HepG2 (cell line): ENCODE data around the gene STATH. TPM values are rescaled to one million over a fixed set of nuclear protein-coding genes. Genes with fewer than 3 reads are reported as not detected.

Experiments
- DPF2 ChIP-seq: sonication (generic); formaldehyde crosslinking; IDR thresholded peaks from 2 replicates; pipeline ENCODE4 v1.4.0; 2020; ENCODE audit warnings: mild to moderate bottlenecking, low read depth, missing genetic modification reagents, borderline replicate concordance
- JUND ChIP-seq: sonication (generic); formaldehyde crosslinking; IDR thresholded peaks from 2 replicates; pipeline ENCODE4 v1.8.0; 2022; ENCODE audit warnings: mild to moderate bottlenecking, missing genetic modification reagents
- NFRKB ChIP-seq: fragments of 450-650 bp; IDR thresholded peaks from 2 replicates; pipeline ENCODE4 v1.6.1; 2017
- PHF21A ChIP-seq: sonication (generic); formaldehyde crosslinking; IDR thresholded peaks from 2 replicates; pipeline ENCODE4 v1.5.0; 2020; ENCODE audit warnings: mild to moderate bottlenecking, missing genetic modification reagents
- PHF5A ChIP-seq: IDR thresholded peaks from one replicate; pipeline ENCODE4 v1.6.1; 2018; ENCODE audit warnings: low read depth, missing genetic modification reagents; ENCODE audit not compliant: unreplicated experiment
- RARA ChIP-seq: IDR thresholded peaks from 2 replicates; pipeline ENCODE4 v1.6.1; 2016; ENCODE audit warnings: missing genetic modification reagents, missing compliant biosample characterization
- SOX13 ChIP-seq, 3 experiments: fragments of 450-650 bp in 1 of 3; sonication (generic) in 1 of 3; formaldehyde crosslinking in 1 of 3; IDR thresholded peaks in 2 of 3; conservative IDR thresholded peaks in 1 of 3; 2 replicates each; pipeline versions ENCODE4 v1.5.0 to v1.6.1; 2016 to 2020; ENCODE audit warnings: antibody characterized with exemption in 1 of 3, mild to moderate bottlenecking in 1 of 3, missing compliant biosample characterization in 1 of 3, missing genetic modification reagents in 1 of 3, moderate library complexity in 1 of 3
- ZNF558 ChIP-seq: sonication (generic); formaldehyde crosslinking; IDR thresholded peaks from 2 replicates; pipeline ENCODE4 v1.9.0; 2022; ENCODE audit warnings: mild to moderate bottlenecking, missing genetic modification reagents, borderline replicate concordance
- ZNF773 ChIP-seq: sonication (generic); formaldehyde crosslinking; IDR thresholded peaks from 2 replicates; pipeline ENCODE4 v1.4.0; 2020; ENCODE audit warnings: missing genetic modification reagents, borderline replicate concordance
- ZNF83 ChIP-seq: sonication (generic); formaldehyde crosslinking; IDR thresholded peaks from 2 replicates; pipeline ENCODE4 v1.4.0; 2020; ENCODE audit warnings: missing genetic modification reagents, mild to moderate bottlenecking, borderline replicate concordance
- polyA plus RNA-seq, 8 experiments: library from polyadenylated mRNA; depleted of rRNA in 3 of 8; stranded (reverse) in 7 of 8; unstranded in 1 of 8; fragments of >200 nt; fragmentation: Illumina TruSeq in 4 of 8; extraction: Trizol in 4 of 8; gene quantifications; 2 replicates each; pipeline versions ENCODE4 v1.2.1 to v1.2.3, GENCODE V29; 2011 to 2016; ENCODE audit warnings: low read depth in 4 of 8, missing spikeins in 1 of 8, mixed read lengths in 1 of 8; ENCODE audit not compliant: insufficient read depth in 1 of 8
- total RNA-seq, 5 experiments: library from RNA; depleted of rRNA; stranded (reverse); fragments of >200 nt; fragmentation: Illumina TruSeq; extraction: Trizol; gene quantifications; 2 replicates each; pipeline ENCODE4 v1.2.3, GENCODE V29; 2016; ENCODE audit warnings: low read depth in 1 of 5
- TF ChIP-seq, protein P1 (sequence below): sonication (generic); formaldehyde crosslinking; IDR thresholded peaks from 2 replicates; pipeline ENCODE4 v1.4.0; 2020; ENCODE audit warnings: low read depth, missing genetic modification reagents
- TF ChIP-seq, protein P2 (sequence below): sonication (generic); formaldehyde crosslinking; IDR thresholded peaks from 2 replicates; pipeline ENCODE4 v1.5.0; 2020; ENCODE audit warnings: mild to moderate bottlenecking, missing genetic modification reagents, borderline replicate concordance
- TF ChIP-seq, protein P3 (sequence below): sonication (generic); formaldehyde crosslinking; IDR thresholded peaks from 2 replicates; pipeline ENCODE4 v1.4.0; 2020; ENCODE audit warnings: missing genetic modification reagents
- TF ChIP-seq, protein P4 (sequence below): sonication (generic); formaldehyde crosslinking; IDR thresholded peaks from 2 replicates; pipeline ENCODE4 v1.4.0; 2020; ENCODE audit warnings: missing genetic modification reagents
- TF ChIP-seq, protein P5 (sequence below): sonication (generic); formaldehyde crosslinking; IDR thresholded peaks from 2 replicates; pipeline ENCODE4 v1.4.0; 2020; ENCODE audit warnings: missing genetic modification reagents; ENCODE audit errors: not compliant biosample characterization
- TF ChIP-seq, protein P6 (sequence below): sonication (generic); formaldehyde crosslinking; IDR thresholded peaks from 2 replicates; pipeline ENCODE4 v1.8.1; 2023; ENCODE audit warnings: missing genetic modification reagents, mild to moderate bottlenecking, borderline replicate concordance

STATH gene
- total and polyA plus RNA-seq, 2 of the 13 experiments (the other 11 are each of a cell fraction or from before 2014, with no cell fraction given): not detected

DNA sequence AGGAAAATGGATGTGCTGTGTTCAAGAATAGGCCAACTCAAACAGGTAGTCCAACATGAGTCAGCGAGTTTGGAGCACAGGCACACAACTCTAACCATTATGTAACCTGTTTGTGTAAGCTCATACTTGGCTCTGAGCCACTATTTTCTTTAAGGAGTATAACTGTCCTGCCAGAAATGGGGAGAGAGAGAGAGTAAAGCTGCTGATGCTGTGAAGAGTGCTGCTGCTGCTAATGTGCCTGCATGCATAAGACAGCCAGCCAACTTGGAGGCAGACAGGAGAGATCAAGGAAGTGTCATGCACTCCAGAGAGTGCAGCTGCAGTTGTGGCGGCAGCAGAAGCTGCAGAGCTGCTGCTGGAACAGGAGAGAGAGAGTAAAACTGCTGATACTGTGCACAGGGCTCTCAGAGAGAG is 11.7 kb upstream of the STATH start (continued):
- TF ChIP-seq, protein P1, sequence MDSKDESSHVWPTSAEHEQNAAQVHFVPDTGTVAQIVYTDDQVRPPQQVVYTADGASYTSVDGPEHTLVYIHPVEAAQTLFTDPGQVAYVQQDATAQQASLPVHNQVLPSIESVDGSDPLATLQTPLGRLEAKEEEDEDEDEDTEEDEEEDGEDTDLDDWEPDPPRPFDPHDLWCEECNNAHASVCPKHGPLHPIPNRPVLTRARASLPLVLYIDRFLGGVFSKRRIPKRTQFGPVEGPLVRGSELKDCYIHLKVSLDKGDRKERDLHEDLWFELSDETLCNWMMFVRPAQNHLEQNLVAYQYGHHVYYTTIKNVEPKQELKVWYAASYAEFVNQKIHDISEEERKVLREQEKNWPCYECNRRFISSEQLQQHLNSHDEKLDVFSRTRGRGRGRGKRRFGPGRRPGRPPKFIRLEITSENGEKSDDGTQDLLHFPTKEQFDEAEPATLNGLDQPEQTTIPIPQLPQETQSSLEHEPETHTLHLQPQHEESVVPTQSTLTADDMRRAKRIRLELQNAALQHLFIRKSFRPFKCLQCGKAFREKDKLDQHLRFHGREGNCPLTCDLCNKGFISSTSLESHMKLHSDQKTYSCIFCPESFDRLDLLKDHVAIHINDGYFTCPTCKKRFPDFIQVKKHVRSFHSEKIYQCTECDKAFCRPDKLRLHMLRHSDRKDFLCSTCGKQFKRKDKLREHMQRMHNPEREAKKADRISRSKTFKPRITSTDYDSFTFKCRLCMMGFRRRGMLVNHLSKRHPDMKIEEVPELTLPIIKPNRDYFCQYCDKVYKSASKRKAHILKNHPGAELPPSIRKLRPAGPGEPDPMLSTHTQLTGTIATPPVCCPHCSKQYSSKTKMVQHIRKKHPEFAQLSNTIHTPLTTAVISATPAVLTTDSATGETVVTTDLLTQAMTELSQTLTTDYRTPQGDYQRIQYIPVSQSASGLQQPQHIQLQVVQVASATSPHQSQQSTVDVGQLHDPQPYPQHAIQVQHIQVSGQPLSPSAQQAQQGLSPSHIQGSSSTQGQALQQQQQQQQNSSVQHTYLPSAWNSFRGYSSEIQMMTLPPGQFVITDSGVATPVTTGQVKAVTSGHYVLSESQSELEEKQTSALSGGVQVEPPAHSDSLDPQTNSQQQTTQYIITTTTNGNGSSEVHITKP (CRISPR knock-in tag): no peak
- TF ChIP-seq ZNF558 (CRISPR knock-in tag) (no peak), DPF2 (CRISPR knock-in tag) (0 out of 2 replicates have a peak, but pooled peaks have one; percentile 27), PHF21A (CRISPR knock-in tag) (no peak), SOX13 (IDR thresholded peaks at IDR 0.05) (no peak), SOX13 (CRISPR knock-in tag; conservative IDR thresholded peaks at IDR 0.05 in 1 of 2, IDR thresholded peaks at IDR 0.05 in 1 of 2) (peak in 1 of 2 experiments; percentile 68; a peak in 2 of 4 replicates), NFRKB (no peak), JUND (CRISPR knock-in tag) (peak; percentile 47; the same call in 1 of the 2 replicates), ZNF83 (CRISPR knock-in tag) (no peak), ZNF773 (CRISPR knock-in tag) (no peak), RARA (0 out of 2 replicates have a peak, but pooled peaks have one; percentile 48), PHF5A (no peak)
- TF ChIP-seq, protein P2, sequence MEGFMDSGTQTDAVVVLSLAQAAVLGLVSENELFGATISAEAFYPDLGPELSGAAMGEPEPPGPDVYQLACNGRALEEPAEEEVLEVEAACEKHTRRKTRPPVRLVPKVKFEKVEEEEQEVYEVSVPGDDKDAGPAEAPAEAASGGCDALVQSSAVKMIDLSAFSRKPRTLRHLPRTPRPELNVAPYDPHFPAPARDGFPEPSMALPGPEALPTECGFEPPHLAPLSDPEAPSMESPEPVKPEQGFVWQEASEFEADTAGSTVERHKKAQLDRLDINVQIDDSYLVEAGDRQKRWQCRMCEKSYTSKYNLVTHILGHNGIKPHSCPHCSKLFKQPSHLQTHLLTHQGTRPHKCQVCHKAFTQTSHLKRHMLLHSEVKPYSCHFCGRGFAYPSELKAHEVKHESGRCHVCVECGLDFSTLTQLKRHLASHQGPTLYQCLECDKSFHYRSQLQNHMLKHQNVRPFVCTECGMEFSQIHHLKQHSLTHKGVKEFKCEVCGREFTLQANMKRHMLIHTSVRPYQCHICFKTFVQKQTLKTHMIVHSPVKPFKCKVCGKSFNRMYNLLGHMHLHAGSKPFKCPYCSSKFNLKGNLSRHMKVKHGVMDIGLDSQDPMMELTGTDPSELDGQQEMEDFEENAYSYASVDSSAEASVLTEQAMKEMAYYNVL (CRISPR knock-in tag): no peak
- TF ChIP-seq, protein P3, sequence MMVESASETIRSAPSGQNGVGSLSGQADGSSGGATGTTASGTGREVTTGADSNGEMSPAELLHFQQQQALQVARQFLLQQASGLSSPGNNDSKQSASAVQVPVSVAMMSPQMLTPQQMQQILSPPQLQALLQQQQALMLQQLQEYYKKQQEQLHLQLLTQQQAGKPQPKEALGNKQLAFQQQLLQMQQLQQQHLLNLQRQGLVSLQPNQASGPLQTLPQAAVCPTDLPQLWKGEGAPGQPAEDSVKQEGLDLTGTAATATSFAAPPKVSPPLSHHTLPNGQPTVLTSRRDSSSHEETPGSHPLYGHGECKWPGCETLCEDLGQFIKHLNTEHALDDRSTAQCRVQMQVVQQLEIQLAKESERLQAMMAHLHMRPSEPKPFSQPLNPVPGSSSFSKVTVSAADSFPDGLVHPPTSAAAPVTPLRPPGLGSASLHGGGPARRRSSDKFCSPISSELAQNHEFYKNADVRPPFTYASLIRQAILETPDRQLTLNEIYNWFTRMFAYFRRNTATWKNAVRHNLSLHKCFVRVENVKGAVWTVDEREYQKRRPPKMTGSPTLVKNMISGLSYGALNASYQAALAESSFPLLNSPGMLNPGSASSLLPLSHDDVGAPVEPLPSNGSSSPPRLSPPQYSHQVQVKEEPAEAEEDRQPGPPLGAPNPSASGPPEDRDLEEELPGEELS (CRISPR knock-in tag): peak; percentile 62
- TF ChIP-seq, protein P4, sequence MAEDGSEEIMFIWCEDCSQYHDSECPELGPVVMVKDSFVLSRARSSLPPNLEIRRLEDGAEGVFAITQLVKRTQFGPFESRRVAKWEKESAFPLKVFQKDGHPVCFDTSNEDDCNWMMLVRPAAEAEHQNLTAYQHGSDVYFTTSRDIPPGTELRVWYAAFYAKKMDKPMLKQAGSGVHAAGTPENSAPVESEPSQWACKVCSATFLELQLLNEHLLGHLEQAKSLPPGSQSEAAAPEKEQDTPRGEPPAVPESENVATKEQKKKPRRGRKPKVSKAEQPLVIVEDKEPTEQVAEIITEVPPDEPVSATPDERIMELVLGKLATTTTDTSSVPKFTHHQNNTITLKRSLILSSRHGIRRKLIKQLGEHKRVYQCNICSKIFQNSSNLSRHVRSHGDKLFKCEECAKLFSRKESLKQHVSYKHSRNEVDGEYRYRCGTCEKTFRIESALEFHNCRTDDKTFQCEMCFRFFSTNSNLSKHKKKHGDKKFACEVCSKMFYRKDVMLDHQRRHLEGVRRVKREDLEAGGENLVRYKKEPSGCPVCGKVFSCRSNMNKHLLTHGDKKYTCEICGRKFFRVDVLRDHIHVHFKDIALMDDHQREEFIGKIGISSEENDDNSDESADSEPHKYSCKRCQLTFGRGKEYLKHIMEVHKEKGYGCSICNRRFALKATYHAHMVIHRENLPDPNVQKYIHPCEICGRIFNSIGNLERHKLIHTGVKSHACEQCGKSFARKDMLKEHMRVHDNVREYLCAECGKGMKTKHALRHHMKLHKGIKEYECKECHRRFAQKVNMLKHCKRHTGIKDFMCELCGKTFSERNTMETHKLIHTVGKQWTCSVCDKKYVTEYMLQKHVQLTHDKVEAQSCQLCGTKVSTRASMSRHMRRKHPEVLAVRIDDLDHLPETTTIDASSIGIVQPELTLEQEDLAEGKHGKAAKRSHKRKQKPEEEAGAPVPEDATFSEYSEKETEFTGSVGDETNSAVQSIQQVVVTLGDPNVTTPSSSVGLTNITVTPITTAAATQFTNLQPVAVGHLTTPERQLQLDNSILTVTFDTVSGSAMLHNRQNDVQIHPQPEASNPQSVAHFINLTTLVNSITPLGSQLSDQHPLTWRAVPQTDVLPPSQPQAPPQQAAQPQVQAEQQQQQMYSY (CRISPR knock-in tag): no peak
- TF ChIP-seq, protein P5, sequence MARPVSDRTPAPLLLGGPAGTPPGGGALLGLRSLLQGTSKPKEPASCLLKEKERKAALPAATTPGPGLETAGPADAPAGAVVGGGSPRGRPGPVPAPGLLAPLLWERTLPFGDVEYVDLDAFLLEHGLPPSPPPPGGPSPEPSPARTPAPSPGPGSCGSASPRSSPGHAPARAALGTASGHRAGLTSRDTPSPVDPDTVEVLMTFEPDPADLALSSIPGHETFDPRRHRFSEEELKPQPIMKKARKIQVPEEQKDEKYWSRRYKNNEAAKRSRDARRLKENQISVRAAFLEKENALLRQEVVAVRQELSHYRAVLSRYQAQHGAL (CRISPR knock-in tag): peak; percentile 31
- TF ChIP-seq, protein P6, sequence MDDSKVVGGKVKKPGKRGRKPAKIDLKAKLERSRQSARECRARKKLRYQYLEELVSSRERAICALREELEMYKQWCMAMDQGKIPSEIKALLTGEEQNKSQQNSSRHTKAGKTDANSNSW (CRISPR knock-in tag): no peak
